Measurements from ENCODE around the gene RBM47.
"Not testable (repeated sequence)": the region's sequence is repeated elsewhere in the genome, so short reads cannot be mapped to it uniquely, and the experiment has no call there.

RBM47 gene

DNA sequence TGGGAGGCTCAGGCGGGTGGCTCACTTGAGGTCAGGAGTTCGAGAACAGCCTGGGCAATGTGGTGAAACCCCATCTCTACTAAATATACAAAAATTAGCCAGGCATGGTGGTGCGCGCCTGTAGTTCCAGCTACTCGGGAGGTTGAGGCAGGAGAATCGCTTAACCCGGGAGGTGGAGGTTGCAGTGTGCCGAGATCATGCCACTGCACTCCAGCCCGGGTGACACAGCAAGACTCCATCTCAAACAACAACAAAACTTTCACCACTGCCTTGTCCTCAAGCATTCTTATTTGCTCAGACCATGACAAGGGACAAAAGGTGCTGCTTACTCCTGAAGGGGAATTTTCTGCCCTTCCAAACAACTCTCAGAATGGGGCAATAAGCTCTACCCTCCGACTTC is 194.4 kb downstream of the RBM47 start:
- not testable (repeated sequence) for H3K79me1 ChIP-seq (ENCODE audit: low read depth, low read length); H4K8ac ChIP-seq (ENCODE audit: low read depth, low read length); H2AFZ ChIP-seq (ENCODE audit: low read length); H3K27me3 ChIP-seq (ENCODE audit: control insufficient read depth in 3 of 3, insufficient read depth in 3 of 3, low read depth in 1 of 3, low read length in 3 of 3); H2BK5ac ChIP-seq (ENCODE audit: low read length); H2BK12ac ChIP-seq (ENCODE audit: low read length); H3K27ac ChIP-seq (replicated peaks; ENCODE audit: low read length); H2BK120ac ChIP-seq (ENCODE audit: low read depth, low read length); H3K14ac ChIP-seq (ENCODE audit: low read length); DNase-seq (ENCODE audit: low spot score); H2BK15ac ChIP-seq (ENCODE audit: low read length); H3K4ac ChIP-seq (ENCODE audit: low read length); H3K18ac ChIP-seq (ENCODE audit: low read length); H3K9me3 ChIP-seq (replicated peaks in 1 of 2; ENCODE audit: control insufficient read depth in 2 of 2, insufficient read depth in 1 of 2, low read depth in 1 of 2, low read length in 2 of 2); H2AK5ac ChIP-seq (ENCODE audit: low read depth, low read length); H3K36me3 ChIP-seq (replicated peaks in 1 of 2; ENCODE audit: control insufficient read depth in 2 of 2, insufficient read depth in 2 of 2, low read length in 2 of 2); H3K4me3 ChIP-seq (ENCODE audit: low read length in 2 of 2); H3K23ac ChIP-seq (ENCODE audit: low read depth, low read length, poor library complexity); H3K4me2 ChIP-seq (ENCODE audit: insufficient read depth, low read length, poor library complexity, severe bottlenecking); H3K4me1 ChIP-seq (ENCODE audit: control insufficient read depth in 2 of 2, insufficient read depth in 1 of 2, low read depth in 1 of 2, low read length in 2 of 2); H3K9ac ChIP-seq (ENCODE audit: low read depth, low read length, poor library complexity); H4K91ac ChIP-seq (ENCODE audit: low read depth, low read length, poor library complexity)
- WGBS, 2 donors (ENCODE audit: extremely low coverage in 2 of 2, insufficient read length in 2 of 2, insufficient replicate concordance in 1 of 2), result no CpG with 5 or more reads among the region's 10 CpGs

DNA sequence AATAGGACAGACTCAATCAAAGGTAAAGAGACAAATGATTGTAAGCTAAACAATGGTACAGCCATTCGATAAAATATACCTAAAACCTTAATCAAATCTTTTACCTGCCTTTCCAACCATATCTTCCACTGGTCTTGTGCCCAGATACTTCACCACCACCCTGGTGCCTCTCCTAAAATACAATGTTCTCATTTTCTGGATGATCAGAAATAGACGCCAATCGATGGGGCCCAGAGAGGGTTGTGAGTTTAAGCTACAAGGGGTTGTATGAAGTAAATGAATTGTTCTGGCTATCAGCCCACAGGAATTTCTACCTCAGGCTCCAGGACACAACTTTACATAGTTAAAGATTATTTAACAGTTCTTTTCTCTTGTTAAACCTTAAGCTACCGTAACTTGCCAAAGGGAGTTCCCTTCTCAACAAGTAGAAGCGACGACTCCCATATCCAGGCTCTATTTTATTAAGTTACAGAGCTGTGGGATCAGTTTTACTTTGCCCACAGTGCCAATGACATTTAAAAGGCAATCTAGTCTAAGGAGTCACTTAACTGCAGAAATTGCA is 195.5 kb downstream of the RBM47 start:
- Histone ChIP-seq H3K23ac (ENCODE audit: low read depth, low read length, poor library complexity) (no peak overlapping the region), H3K14ac (ENCODE audit: low read length) (no peak overlapping the region), H2BK120ac (ENCODE audit: low read depth, low read length) (no peak overlapping the region), H3K9ac (ENCODE audit: low read depth, low read length, poor library complexity) (no peak overlapping the region), H3K4ac (ENCODE audit: low read length) (no peak overlapping the region), H3K27ac (replicated peaks; ENCODE audit: low read length) (no peak overlapping the region), H2AK5ac (ENCODE audit: low read depth, low read length) (no peak overlapping the region), H3K4me3 (ENCODE audit: low read length in 2 of 2) (no peak overlapping the region), H3K79me1 (ENCODE audit: low read depth, low read length) (no peaks in the 10 kb centered on the region), H4K8ac (ENCODE audit: low read depth, low read length) (no peak overlapping the region), H3K4me2 (ENCODE audit: insufficient read depth, low read length, poor library complexity, severe bottlenecking) (no peak overlapping the region), H4K91ac (ENCODE audit: low read depth, low read length, poor library complexity) (no peak overlapping the region), H2AFZ (ENCODE audit: low read length) (no peak overlapping the region), H2BK15ac (ENCODE audit: low read length) (no peak overlapping the region), H3K9me3 (replicated peaks in 1 of 2; ENCODE audit: control insufficient read depth in 2 of 2, insufficient read depth in 1 of 2, low read depth in 1 of 2, low read length in 2 of 2) (peaks cover 0 to 6% of the 10 kb centered on the region in 2 donors), H3K18ac (ENCODE audit: low read length) (no peak overlapping the region), H3K4me1 (ENCODE audit: control insufficient read depth in 2 of 2, insufficient read depth in 1 of 2, low read depth in 1 of 2, low read length in 2 of 2) (peaks cover 0 to 2% of the 10 kb centered on the region in 2 donors), H3K27me3 (ENCODE audit: control insufficient read depth in 3 of 3, insufficient read depth in 3 of 3, low read depth in 1 of 3, low read length in 3 of 3) (no peaks in the 10 kb centered on the region), H3K36me3 (replicated peaks in 1 of 2; ENCODE audit: control insufficient read depth in 2 of 2, insufficient read depth in 2 of 2, low read length in 2 of 2) (no peaks in the 10 kb centered on the region), H2BK5ac (ENCODE audit: low read length) (no peak overlapping the region), H2BK12ac (ENCODE audit: low read length) (no peak overlapping the region)
- 100% methylated on average over 1 of the region's 6 CpGs; no CpG with 5 or more reads in 1 of the 2 donors for WGBS, 2 donors (ENCODE audit: extremely low coverage in 2 of 2, insufficient read length in 2 of 2, insufficient replicate concordance in 1 of 2)
- no peak for DNase-seq (ENCODE audit: low spot score)

DNA sequence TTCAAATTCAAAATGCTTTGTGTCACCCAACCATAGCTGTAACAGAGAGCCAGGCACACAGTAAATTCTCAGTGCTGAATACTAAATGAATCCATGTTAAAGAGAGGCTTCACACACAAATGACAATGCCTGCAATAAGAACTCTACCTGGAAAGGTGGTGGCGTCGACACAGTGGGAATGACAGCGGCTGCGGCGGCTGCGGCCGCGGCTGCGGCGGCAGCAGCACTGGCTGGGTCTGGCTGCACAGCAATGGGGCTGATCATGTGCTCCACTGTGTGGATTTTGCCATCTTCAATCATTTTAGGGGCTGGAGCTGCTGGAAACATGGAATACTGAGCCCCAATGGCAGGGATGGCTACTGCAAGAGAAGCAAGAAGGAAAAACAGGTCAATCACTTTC is 197.2 kb downstream of the RBM47 start:
- H2BK5ac ChIP-seq (ENCODE audit: low read length), result no peak overlapping the region
- no peak overlapping the region for H3K23ac ChIP-seq (ENCODE audit: low read depth, low read length, poor library complexity)
- no peak overlapping the region for H2BK120ac ChIP-seq (ENCODE audit: low read depth, low read length)
- no CpG with 5 or more reads among the region's 10 CpGs for WGBS, 2 donors (ENCODE audit: extremely low coverage in 2 of 2, insufficient read length in 2 of 2, insufficient replicate concordance in 1 of 2)
- H4K91ac ChIP-seq (ENCODE audit: low read depth, low read length, poor library complexity), result no peak overlapping the region
- H3K9ac ChIP-seq (ENCODE audit: low read depth, low read length, poor library complexity), result no peak overlapping the region
- no peak overlapping the region for H2BK15ac ChIP-seq (ENCODE audit: low read length)
- H2BK12ac ChIP-seq (ENCODE audit: low read length), result peak overlapping the region; percentile 53
- no peaks in the 10 kb centered on the region for H3K27me3 ChIP-seq (ENCODE audit: control insufficient read depth in 3 of 3, insufficient read depth in 3 of 3, low read depth in 1 of 3, low read length in 3 of 3)
- no peak overlapping the region for H3K4me3 ChIP-seq (ENCODE audit: low read length in 2 of 2)
- no peaks in the 10 kb centered on the region for H3K36me3 ChIP-seq (replicated peaks in 1 of 2; ENCODE audit: control insufficient read depth in 2 of 2, insufficient read depth in 2 of 2, low read length in 2 of 2)
- H2AFZ ChIP-seq (ENCODE audit: low read length), result no peak overlapping the region
- no peaks in the 10 kb centered on the region for H3K79me1 ChIP-seq (ENCODE audit: low read depth, low read length)
- peak overlapping the region; percentile 67 for H3K14ac ChIP-seq (ENCODE audit: low read length)
- H3K4me2 ChIP-seq (ENCODE audit: insufficient read depth, low read length, poor library complexity, severe bottlenecking), result no peak overlapping the region
- no peaks in the 10 kb centered on the region for H3K9me3 ChIP-seq (replicated peaks in 1 of 2; ENCODE audit: control insufficient read depth in 2 of 2, insufficient read depth in 1 of 2, low read depth in 1 of 2, low read length in 2 of 2)
- H4K8ac ChIP-seq (ENCODE audit: low read depth, low read length), result no peak overlapping the region
- DNase-seq (ENCODE audit: low spot score), result no peak
- peaks cover 0 to 2% of the 10 kb centered on the region in 2 donors for H3K4me1 ChIP-seq (ENCODE audit: control insufficient read depth in 2 of 2, insufficient read depth in 1 of 2, low read depth in 1 of 2, low read length in 2 of 2)
- peak overlapping the region; percentile 84 for H2AK5ac ChIP-seq (ENCODE audit: low read depth, low read length)
- H3K18ac ChIP-seq (ENCODE audit: low read length), result peak overlapping the region; percentile 27
- no peak overlapping the region for H3K27ac ChIP-seq (replicated peaks; ENCODE audit: low read length)
- H3K4ac ChIP-seq (ENCODE audit: low read length), result no peak overlapping the region

DNA sequence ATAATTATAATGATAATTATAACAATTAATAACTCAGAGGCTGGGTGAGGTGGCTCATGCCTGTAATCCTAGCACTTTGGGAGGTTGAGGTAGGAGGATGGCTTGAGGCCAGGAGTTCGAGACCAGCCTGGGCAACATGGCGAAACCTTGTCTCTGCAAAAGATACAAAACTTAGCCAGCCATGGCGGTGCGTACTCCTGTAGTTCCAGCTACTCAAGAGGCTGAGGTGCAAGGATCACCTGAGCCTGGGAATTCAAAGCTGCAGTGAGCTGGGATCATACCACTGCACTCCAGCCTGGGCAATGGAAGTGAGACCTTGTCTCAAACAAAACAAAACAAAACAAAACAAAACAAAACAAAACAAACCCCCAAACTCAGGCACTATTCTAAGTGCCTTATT is 201.8 kb downstream of the RBM47 start:
- not testable (repeated sequence) for H3K27ac ChIP-seq (replicated peaks; ENCODE audit: low read length); H3K23ac ChIP-seq (ENCODE audit: low read depth, low read length, poor library complexity); H2BK120ac ChIP-seq (ENCODE audit: low read depth, low read length); H3K4ac ChIP-seq (ENCODE audit: low read length); H3K4me3 ChIP-seq (ENCODE audit: low read length in 2 of 2); DNase-seq (ENCODE audit: low spot score); H3K9ac ChIP-seq (ENCODE audit: low read depth, low read length, poor library complexity); H3K36me3 ChIP-seq (replicated peaks in 1 of 2; ENCODE audit: control insufficient read depth in 2 of 2, insufficient read depth in 2 of 2, low read length in 2 of 2); H2AFZ ChIP-seq (ENCODE audit: low read length); H2BK5ac ChIP-seq (ENCODE audit: low read length); H4K8ac ChIP-seq (ENCODE audit: low read depth, low read length); H3K14ac ChIP-seq (ENCODE audit: low read length); H4K91ac ChIP-seq (ENCODE audit: low read depth, low read length, poor library complexity); H2BK15ac ChIP-seq (ENCODE audit: low read length); H3K4me1 ChIP-seq (ENCODE audit: control insufficient read depth in 2 of 2, insufficient read depth in 1 of 2, low read depth in 1 of 2, low read length in 2 of 2); H3K4me2 ChIP-seq (ENCODE audit: insufficient read depth, low read length, poor library complexity, severe bottlenecking); H3K9me3 ChIP-seq (replicated peaks in 1 of 2; ENCODE audit: control insufficient read depth in 2 of 2, insufficient read depth in 1 of 2, low read depth in 1 of 2, low read length in 2 of 2); H3K27me3 ChIP-seq (ENCODE audit: control insufficient read depth in 3 of 3, insufficient read depth in 3 of 3, low read depth in 1 of 3, low read length in 3 of 3); H2BK12ac ChIP-seq (ENCODE audit: low read length); H3K79me1 ChIP-seq (ENCODE audit: low read depth, low read length); H3K18ac ChIP-seq (ENCODE audit: low read length); H2AK5ac ChIP-seq (ENCODE audit: low read depth, low read length)
- no CpG with 5 or more reads among the region's 4 CpGs for WGBS, 2 donors (ENCODE audit: extremely low coverage in 2 of 2, insufficient read length in 2 of 2, insufficient replicate concordance in 1 of 2)

Data from neuronal stem cell (in vitro differentiated cells).